ENCODE results near the gene FRAT1.

- TF ChIP-seq CTCF (CRISPR knock-in tag; IDR thresholded peaks at IDR 0.05), result no peak
- no peak for TF ChIP-seq PLRG1 (conservative IDR thresholded peaks at IDR 0.05)
- no peak for TF ChIP-seq CHD2 (IDR thresholded peaks at IDR 0.05; ENCODE audit: low read depth, low read length)
- TF ChIP-seq ZBTB8A (CRISPR knock-in tag; IDR thresholded peaks at IDR 0.05; ENCODE audit: borderline replicate concordance, low read depth), result no peak
- no peak for TF ChIP-seq ZNF703 (CRISPR knock-in tag; IDR thresholded peaks at IDR 0.05; ENCODE audit: borderline replicate concordance)
- TF ChIP-seq POLR2A (IDR thresholded peaks at IDR 0.05; ENCODE audit: insufficient read depth in 1 of 2, low read depth in 2 of 2, low read length in 2 of 2), result no peak
- no peak for TF ChIP-seq JUND (CRISPR knock-in tag; IDR thresholded peaks at IDR 0.05)
- TF ChIP-seq ZNF263 (CRISPR knock-in tag; IDR thresholded peaks at IDR 0.05), result no peak
- TF ChIP-seq HMGXB4 (CRISPR knock-in tag; IDR thresholded peaks at IDR 0.05; ENCODE audit: borderline replicate concordance in 1 of 2, low read depth in 1 of 2), result no peak
Measured at GRCh38 chr10:97277551-97277950, 41.5 kb upstream of the FRAT1 start.

Measured in HepG2 (cell line).